ENCODE measurements around the gene ITIH4.

Gene ITIH4

GRCh38 chr3:52848617-52849016, 18.1 kb upstream of the ITIH4 start:
- peak; percentile 65 for DNase-seq (ENCODE audit: low read depth)

GRCh38 chr3:52847726-52848125, 17.3 kb upstream of the ITIH4 start:
- DNase-seq (ENCODE audit: low read depth), result no peak

GRCh38 chr3:52847241-52847640, 16.8 kb upstream of the ITIH4 start:
- DNase-seq (ENCODE audit: low read depth), result no peak

GRCh38 chr3:52846432-52846965, 16.0 kb upstream of the ITIH4 start:
- no peak for DNase-seq (ENCODE audit: low read depth)

GRCh38 chr3:52845691-52846431, 15.4 kb upstream of the ITIH4 start:
- DNase-seq (ENCODE audit: low read depth), result no peak

GRCh38 chr3:52845157-52845556, 14.7 kb upstream of the ITIH4 start:
- no peak for DNase-seq (ENCODE audit: low read depth)

GRCh38 chr3:52844290-52844975, 14.0 kb upstream of the ITIH4 start:
- DNase-seq (ENCODE audit: low read depth), result no peak

- DNase-seq (ENCODE audit: low read depth), result no peak
Observed at GRCh38 chr3:52843881-52844280, 13.4 kb upstream of the ITIH4 start.

- DNase-seq (ENCODE audit: low read depth), result no peak
Observed at GRCh38 chr3:52843108-52843865, 12.8 kb upstream of the ITIH4 start.

GRCh38 chr3:52842424-52842823, 12.0 kb upstream of the ITIH4 start:
- DNase-seq (ENCODE audit: low read depth), result no peak

- no peak for DNase-seq (ENCODE audit: low read depth)
Observed at GRCh38 chr3:52841981-52842340, 11.5 kb upstream of the ITIH4 start.

- no peak for DNase-seq (ENCODE audit: low read depth)
Observed at GRCh38 chr3:52841211-52841980, 10.9 kb upstream of the ITIH4 start.

GRCh38 chr3:52839892-52840545, 9.5 kb upstream of the ITIH4 start:
- DNase-seq (ENCODE audit: low read depth), result peak; percentile 34

- no peak for DNase-seq (ENCODE audit: low read depth)
Observed at GRCh38 chr3:52839268-52839575, 8.8 kb upstream of the ITIH4 start.

- no peak for DNase-seq (ENCODE audit: low read depth)
Observed at GRCh38 chr3:52838561-52839267, 8.2 kb upstream of the ITIH4 start.

GRCh38 chr3:52836986-52837385, 6.5 kb upstream of the ITIH4 start:
- no peak for DNase-seq (ENCODE audit: low read depth)

- no peak for DNase-seq (ENCODE audit: low read depth)
Observed at GRCh38 chr3:52836471-52836845, 6.0 kb upstream of the ITIH4 start.

- DNase-seq (ENCODE audit: low read depth), result no peak
Observed at GRCh38 chr3:52835766-52836470, 5.4 kb upstream of the ITIH4 start.

GRCh38 chr3:52834871-52835501, 4.5 kb upstream of the ITIH4 start, which contains the start of gene MUSTN1:
MUSTN1 (minus strand) TSS chr3:52835019; CDS start chr3:52834948, 71 bp downstream.
- no peak for DNase-seq (ENCODE audit: low read depth)

GRCh38 chr3:52833202-52833601, 2.7 kb upstream of the ITIH4 start:
- DNase-seq (ENCODE audit: low read depth), result no peak
